ENCODE results near the gene ZFP36.

- no peak for TF ChIP-seq CTCF (IDR thresholded peaks at IDR 0.05; ENCODE audit: low read depth, low read length)
- no peak for TF ChIP-seq EZH2phosphoT487 (IDR thresholded peaks at IDR 0.05; ENCODE audit: low read depth)
Observed at GRCh38 chr19:39407660-39408391, 1.2 kb downstream of the ZFP36 start.
